Panc1 (cell line): Measurements from ENCODE around the gene MAP3K4. TPM values are rescaled to one million over a fixed set of nuclear protein-coding genes. Genes with fewer than 3 reads are reported as not detected.

ENCODE experiments used
- ATAC-seq: fragments of 200-7000 bp; cut with Tn5 transposase; 2 replicates; pipeline ENCODE4 v1.9.1; 2020; ENCODE audit warnings: mild to moderate bottlenecking, moderate library complexity
- BruUV-seq: library from RNA; stranded (reverse); fragments of 400-500 nt; replicated peaks from 2 replicates; lab custom pipeline; 2021; lab: Mats Ljungman, UMichigan
- CTCF ChIA-PET: fragments of 300-600 bp; sonication (Branson Sonifier 250); formaldehyde crosslinking; loops from one replicate; lab custom pipeline; 2022; ENCODE audit warnings: antibody characterized with exemption; lab: Charles Lee
- POLR2A ChIA-PET: fragments of 300-600 bp; sonication (Branson Sonifier 250); formaldehyde crosslinking; loops from one replicate; lab custom pipeline; 2022; ENCODE audit warnings: antibody characterized with exemption; lab: Charles Lee
- DNase-seq: peaks from one replicate; pipeline ENCODE4 v3.0.0-alpha.2; 2010; ENCODE audit warnings: low read depth, low spot score
- H3K27ac ChIP-seq: 2 replicates; pipeline ENCODE4 v1.5.1; 2011; ENCODE audit warnings: mild to moderate bottlenecking, low read length, inconsistent platforms
- H3K27me3 ChIP-seq: fragments of 200-500 bp; sonication (Bioruptor generic); 2 replicates; pipeline ENCODE4 v1.6.0; 2014; ENCODE audit warnings: low read length, inconsistent platforms; ENCODE audit not compliant: control insufficient read depth, insufficient read depth
- H3K36me3 ChIP-seq: fragments of 200-500 bp; sonication (Bioruptor generic); 2 replicates; pipeline ENCODE4 v1.5.1; 2014; ENCODE audit warnings: inconsistent platforms, mild to moderate bottlenecking, low read length, moderate library complexity; ENCODE audit not compliant: control insufficient read depth, insufficient read depth
- H3K4me1 ChIP-seq: 2 replicates; pipeline ENCODE4 v1.5.1; 2011; ENCODE audit warnings: inconsistent platforms, mild to moderate bottlenecking, low read length, moderate library complexity; ENCODE audit not compliant: control insufficient read depth, insufficient read depth
- H3K4me3 ChIP-seq, 2 experiments: 2 replicates each; pipeline ENCODE4 v1.5.1; 2011 to 2012; ENCODE audit warnings: low read depth in 2 of 2, low read length in 2 of 2, mild to moderate bottlenecking in 2 of 2, inconsistent platforms in 1 of 2, moderate library complexity in 1 of 2
- H3K9me3 ChIP-seq: fragments of 200-500 bp; sonication (Bioruptor generic); 2 replicates; pipeline ENCODE4 v1.5.1; 2014; ENCODE audit warnings: low read depth, mild to moderate bottlenecking, inconsistent platforms, low read length, moderate library complexity; ENCODE audit not compliant: control insufficient read depth, insufficient read depth
- POLR2AphosphoS5 ChIP-seq: IDR thresholded peaks from 2 replicates; pipeline ENCODE4 v1.6.1; 2012; ENCODE audit warnings: mild to moderate bottlenecking, low read depth, low read length, moderate library complexity
- SIN3A ChIP-seq: IDR thresholded peaks from 2 replicates; pipeline ENCODE4 v1.6.1; 2012; ENCODE audit warnings: low read depth, mild to moderate bottlenecking, low read length, moderate library complexity, borderline replicate concordance; ENCODE audit not compliant: insufficient read depth
- TCF7L2 ChIP-seq: IDR thresholded peaks from 2 replicates; pipeline ENCODE4 v1.6.1; 2011; ENCODE audit warnings: mild to moderate bottlenecking, low read depth, low read length, inconsistent platforms
- in situ Hi-C: cut with HindIII; loops from 2 replicates; pipeline ENCODE4 v1.10.0; 2016; ENCODE audit warnings: low sequenced_read_pairs, low pct_unique_long_range_greater_than_20kb
- intact Hi-C: fragments of 100-400 bp; cut with micrococcal nuclease; formaldehyde crosslinking; loops from one replicate; pipeline ENCODE4 v1.10.0; 2022; ENCODE audit not compliant: unreplicated experiment
- total RNA-seq: library from RNA; stranded (reverse); gene quantifications from one replicate; pipeline ENCODE4 v1.2.1, GENCODE V29; 2021; ENCODE audit not compliant: unreplicated experiment
- TF ChIP-seq, protein P1 (sequence below), 2 experiments: IDR thresholded peaks; 2 replicates each; pipeline ENCODE4 v1.6.1; 2011 to 2012; ENCODE audit warnings: low read depth in 2 of 2, control low read depth in 1 of 2, low read length in 1 of 2, mild to moderate bottlenecking in 1 of 2, moderate library complexity in 1 of 2; ENCODE audit not compliant: insufficient read depth in 1 of 2
- TF ChIP-seq, protein P2 (sequence below): fragments of 450-650 bp; IDR thresholded peaks from 2 replicates; pipeline ENCODE4 v1.5.1; 2017; ENCODE audit warnings: mild to moderate bottlenecking

Gene MAP3K4
- total RNA-seq, 1 experiment from 2014 or later: 49.3 TPM

DNA sequence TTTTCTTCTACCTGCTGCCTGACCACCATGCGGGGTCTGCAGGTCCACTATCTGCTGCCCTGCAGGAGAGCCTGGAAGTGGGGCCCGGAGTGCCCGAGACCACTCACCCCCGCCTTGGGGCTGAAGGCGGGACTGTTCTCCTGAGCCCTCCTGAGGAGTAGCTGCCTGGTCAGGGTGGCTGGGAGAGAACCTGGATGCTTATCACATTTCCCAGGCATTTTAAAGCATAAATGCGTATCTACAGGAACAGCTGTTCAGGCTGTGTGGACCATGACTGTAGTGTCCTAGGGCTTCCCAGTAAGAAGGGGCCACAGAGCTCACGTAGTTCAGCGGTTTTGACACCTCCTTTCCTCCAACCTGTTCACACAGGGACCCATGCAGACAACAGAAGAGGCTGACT, 159.0 kb downstream of the MAP3K4 start:
- Histone ChIP-seq H3K27me3 (no peaks in the 10 kb centered on the region), H3K36me3 (no peaks in the 10 kb centered on the region), H3K4me1 (no peaks in the 10 kb centered on the region), H3K4me3 (no peak overlapping the region), H3K9me3 (no peaks in the 10 kb centered on the region), H3K27ac (no peak overlapping the region)
- no TSS peak for BruUV-seq
- POLR2A ChIA-PET: no interaction called here
- no peak for TF ChIP-seq POLR2AphosphoS5
- ATAC-seq: no peak
- no peak for DNase-seq
- CTCF ChIA-PET: no interaction called here
- in situ Hi-C loops (no loop called here), intact Hi-C loops (loop anchor here (5.0 kb wide), 1 partner anchor 222 kb away; no protein-coding TSS in a partner anchor)

DNA sequence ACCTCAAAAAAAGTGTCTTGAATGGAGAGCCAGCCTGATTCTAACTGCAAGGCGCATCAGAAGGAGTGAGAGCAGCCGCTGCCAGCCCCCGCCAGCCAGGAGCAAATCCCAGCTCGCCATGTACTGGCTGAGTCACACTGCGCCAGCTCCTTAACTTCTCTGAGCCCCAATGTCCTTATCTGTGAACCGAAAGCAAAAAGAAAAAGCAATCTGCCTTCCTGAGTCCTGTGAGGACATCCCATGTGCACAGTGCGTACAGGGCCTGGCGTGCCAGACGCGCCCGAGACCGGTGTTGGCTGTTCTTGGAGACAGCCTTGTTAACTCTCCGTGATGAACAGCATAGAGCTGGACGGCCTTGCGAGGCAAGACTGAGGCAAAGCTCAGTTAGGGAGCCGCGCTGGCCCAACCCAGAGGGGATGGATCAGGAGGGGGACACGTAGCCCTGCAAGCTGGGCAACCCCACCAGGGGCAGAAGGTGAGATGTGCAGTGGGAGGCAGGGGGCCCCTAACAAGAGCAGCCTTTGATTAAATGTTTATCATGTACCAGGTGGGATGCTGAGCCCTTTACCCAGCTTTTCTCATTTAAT, 159.6 kb downstream of the MAP3K4 start:
- POLR2A ChIA-PET: no interaction called here
- CTCF ChIA-PET: no interaction called here
- Histone ChIP-seq H3K9me3 (no peaks in the 10 kb centered on the region), H3K4me1 (no peaks in the 10 kb centered on the region), H3K27me3 (no peaks in the 10 kb centered on the region), H3K36me3 (no peaks in the 10 kb centered on the region), H3K4me3 (no peak overlapping the region), H3K27ac (no peak overlapping the region)
- TF ChIP-seq POLR2AphosphoS5: no peak
- TF ChIP-seq, protein P1, sequence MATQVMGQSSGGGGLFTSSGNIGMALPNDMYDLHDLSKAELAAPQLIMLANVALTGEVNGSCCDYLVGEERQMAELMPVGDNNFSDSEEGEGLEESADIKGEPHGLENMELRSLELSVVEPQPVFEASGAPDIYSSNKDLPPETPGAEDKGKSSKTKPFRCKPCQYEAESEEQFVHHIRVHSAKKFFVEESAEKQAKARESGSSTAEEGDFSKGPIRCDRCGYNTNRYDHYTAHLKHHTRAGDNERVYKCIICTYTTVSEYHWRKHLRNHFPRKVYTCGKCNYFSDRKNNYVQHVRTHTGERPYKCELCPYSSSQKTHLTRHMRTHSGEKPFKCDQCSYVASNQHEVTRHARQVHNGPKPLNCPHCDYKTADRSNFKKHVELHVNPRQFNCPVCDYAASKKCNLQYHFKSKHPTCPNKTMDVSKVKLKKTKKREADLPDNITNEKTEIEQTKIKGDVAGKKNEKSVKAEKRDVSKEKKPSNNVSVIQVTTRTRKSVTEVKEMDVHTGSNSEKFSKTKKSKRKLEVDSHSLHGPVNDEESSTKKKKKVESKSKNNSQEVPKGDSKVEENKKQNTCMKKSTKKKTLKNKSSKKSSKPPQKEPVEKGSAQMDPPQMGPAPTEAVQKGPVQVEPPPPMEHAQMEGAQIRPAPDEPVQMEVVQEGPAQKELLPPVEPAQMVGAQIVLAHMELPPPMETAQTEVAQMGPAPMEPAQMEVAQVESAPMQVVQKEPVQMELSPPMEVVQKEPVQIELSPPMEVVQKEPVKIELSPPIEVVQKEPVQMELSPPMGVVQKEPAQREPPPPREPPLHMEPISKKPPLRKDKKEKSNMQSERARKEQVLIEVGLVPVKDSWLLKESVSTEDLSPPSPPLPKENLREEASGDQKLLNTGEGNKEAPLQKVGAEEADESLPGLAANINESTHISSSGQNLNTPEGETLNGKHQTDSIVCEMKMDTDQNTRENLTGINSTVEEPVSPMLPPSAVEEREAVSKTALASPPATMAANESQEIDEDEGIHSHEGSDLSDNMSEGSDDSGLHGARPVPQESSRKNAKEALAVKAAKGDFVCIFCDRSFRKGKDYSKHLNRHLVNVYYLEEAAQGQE (IDR thresholded peaks at IDR 0.05; ENCODE audit: insufficient read depth in 1 of 2, low read depth in 2 of 2, low read length in 1 of 2): no peak
- TF ChIP-seq SIN3A: no peak
- TF ChIP-seq, protein P2, sequence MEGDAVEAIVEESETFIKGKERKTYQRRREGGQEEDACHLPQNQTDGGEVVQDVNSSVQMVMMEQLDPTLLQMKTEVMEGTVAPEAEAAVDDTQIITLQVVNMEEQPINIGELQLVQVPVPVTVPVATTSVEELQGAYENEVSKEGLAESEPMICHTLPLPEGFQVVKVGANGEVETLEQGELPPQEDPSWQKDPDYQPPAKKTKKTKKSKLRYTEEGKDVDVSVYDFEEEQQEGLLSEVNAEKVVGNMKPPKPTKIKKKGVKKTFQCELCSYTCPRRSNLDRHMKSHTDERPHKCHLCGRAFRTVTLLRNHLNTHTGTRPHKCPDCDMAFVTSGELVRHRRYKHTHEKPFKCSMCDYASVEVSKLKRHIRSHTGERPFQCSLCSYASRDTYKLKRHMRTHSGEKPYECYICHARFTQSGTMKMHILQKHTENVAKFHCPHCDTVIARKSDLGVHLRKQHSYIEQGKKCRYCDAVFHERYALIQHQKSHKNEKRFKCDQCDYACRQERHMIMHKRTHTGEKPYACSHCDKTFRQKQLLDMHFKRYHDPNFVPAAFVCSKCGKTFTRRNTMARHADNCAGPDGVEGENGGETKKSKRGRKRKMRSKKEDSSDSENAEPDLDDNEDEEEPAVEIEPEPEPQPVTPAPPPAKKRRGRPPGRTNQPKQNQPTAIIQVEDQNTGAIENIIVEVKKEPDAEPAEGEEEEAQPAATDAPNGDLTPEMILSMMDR: no peak
- TF ChIP-seq TCF7L2: no peak
- no TSS peak for BruUV-seq
- ATAC-seq: no peak
- in situ Hi-C loops (no loop called here), intact Hi-C loops (loop anchor here (5.0 kb wide), 1 partner anchor 221 kb away; no protein-coding TSS in a partner anchor)
- no peak for DNase-seq
